ENCODE measurements around the gene GPR18.

GPR18 gene

GRCh38 chr13:99206873-99207272 is 51.3 kb downstream of the GPR18 start:
- no peak overlapping the region for H3K4me3 ChIP-seq (ENCODE audit: low read depth, low read length)
- peaks cover 19% of the 10 kb centered on the region for H3K36me3 ChIP-seq (ENCODE audit: control insufficient read depth, insufficient read depth, low read length)
- H3K4me1 ChIP-seq (ENCODE audit: control insufficient read depth, insufficient read depth, low read length), result peaks cover 27% of the 10 kb centered on the region
- H3K27me3 ChIP-seq (ENCODE audit: control insufficient read depth, insufficient read depth, low read length), result no peaks in the 10 kb centered on the region
- no peaks in the 10 kb centered on the region for H3K9me3 ChIP-seq (ENCODE audit: control insufficient read depth, insufficient read depth, low read depth, low read length)
- no peak overlapping the region for H3K27ac ChIP-seq (ENCODE audit: low read depth, low read length)
- no peak overlapping the region for H3K9ac ChIP-seq (ENCODE audit: low read length)

GRCh38 chr13:99206226-99206625 is 52.0 kb downstream of the GPR18 start:
- H3K9ac ChIP-seq (ENCODE audit: low read length), result no peak overlapping the region
- H3K36me3 ChIP-seq (ENCODE audit: control insufficient read depth, insufficient read depth, low read length), result peaks cover 19% of the 10 kb centered on the region
- H3K27ac ChIP-seq (ENCODE audit: low read depth, low read length), result no peak overlapping the region
- H3K9me3 ChIP-seq (ENCODE audit: control insufficient read depth, insufficient read depth, low read depth, low read length), result no peaks in the 10 kb centered on the region
- H3K4me1 ChIP-seq (ENCODE audit: control insufficient read depth, insufficient read depth, low read length), result peaks cover 27% of the 10 kb centered on the region
- H3K4me3 ChIP-seq (ENCODE audit: low read depth, low read length), result no peak overlapping the region
- H3K27me3 ChIP-seq (ENCODE audit: control insufficient read depth, insufficient read depth, low read length), result no peaks in the 10 kb centered on the region

GRCh38 chr13:99205621-99206220 is 52.5 kb downstream of the GPR18 start:
- no peaks in the 10 kb centered on the region for H3K9me3 ChIP-seq (ENCODE audit: control insufficient read depth, insufficient read depth, low read depth, low read length)
- H3K4me3 ChIP-seq (ENCODE audit: low read depth, low read length), result no peak overlapping the region
- no peaks in the 10 kb centered on the region for H3K27me3 ChIP-seq (ENCODE audit: control insufficient read depth, insufficient read depth, low read length)
- H3K36me3 ChIP-seq (ENCODE audit: control insufficient read depth, insufficient read depth, low read length), result peaks cover 19% of the 10 kb centered on the region
- H3K9ac ChIP-seq (ENCODE audit: low read length), result no peak overlapping the region
- H3K27ac ChIP-seq (ENCODE audit: low read depth, low read length), result no peak overlapping the region
- peaks cover 27% of the 10 kb centered on the region for H3K4me1 ChIP-seq (ENCODE audit: control insufficient read depth, insufficient read depth, low read length)

Data from HUES6 (cell line).